Ramos (cell line): Measurements from ENCODE around the gene AP1B1.

ENCODE experiments used
- in situ Hi-C: fragments of 300-500 bp; cut with MboI; formaldehyde crosslinking; loops from one replicate; pipeline ENCODE4 v1.14.3; 2022; ENCODE audit warnings: low sequenced_read_pairs; ENCODE audit not compliant: unreplicated experiment

The AP1B1 gene

DNA sequence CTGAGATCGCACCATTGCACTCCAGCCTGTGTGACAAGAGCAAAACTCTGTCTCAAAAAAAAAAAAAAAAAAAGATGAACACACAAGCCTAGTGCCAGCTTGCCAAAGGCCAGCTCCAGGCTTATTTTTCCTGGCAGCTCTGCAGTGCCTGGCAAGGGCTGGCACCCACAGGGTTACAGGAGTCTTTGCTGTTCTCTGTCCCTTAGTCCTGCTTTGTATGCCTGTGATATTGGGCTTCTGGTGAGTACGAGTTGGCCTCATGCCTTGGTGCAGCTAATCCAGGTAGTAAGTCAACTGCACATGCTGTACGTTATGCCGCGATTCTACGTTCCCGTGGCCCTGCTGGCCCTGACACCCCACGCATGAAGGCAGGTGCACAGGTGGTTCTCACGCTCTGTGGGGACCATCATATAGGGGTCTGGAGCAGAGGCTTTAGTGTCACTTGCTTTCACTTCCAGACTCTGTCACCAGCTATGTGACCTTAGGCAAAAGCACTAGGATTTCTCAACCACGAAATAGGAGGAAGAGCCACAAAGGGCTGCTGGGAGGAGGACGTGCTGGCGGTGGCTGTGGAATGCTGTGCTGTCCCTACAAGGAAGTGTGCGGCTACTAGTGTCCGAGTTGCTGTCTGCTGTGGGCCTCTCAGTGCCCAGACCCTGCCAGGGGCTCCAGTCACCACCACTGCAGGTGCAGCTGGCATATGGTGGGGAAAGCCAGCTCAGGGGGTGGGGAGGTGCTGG lies 51.4 kb downstream of the AP1B1 start:
- in situ Hi-C loops = no loop called here

DNA sequence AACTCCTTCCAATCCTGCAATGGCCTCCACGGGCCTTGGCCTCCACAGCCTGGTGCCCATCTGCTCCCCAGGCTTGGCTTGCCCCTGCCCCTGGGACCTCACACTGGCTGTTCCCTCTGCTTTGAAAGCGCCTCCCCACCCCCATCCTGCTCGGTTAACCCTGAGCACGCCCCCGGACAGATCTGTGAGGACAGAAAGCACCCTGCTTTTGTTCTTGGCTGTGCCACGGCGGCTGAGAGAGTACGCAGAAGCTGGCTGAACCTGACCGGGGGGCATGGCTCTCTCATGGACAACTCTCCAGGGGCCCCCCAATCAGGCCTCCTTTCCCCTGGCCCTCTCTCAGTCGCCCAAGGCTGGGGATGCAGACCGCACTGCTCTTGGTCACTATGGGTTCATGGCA lies 52.7 kb downstream of the AP1B1 start:
- in situ Hi-C loops = no loop called here

DNA sequence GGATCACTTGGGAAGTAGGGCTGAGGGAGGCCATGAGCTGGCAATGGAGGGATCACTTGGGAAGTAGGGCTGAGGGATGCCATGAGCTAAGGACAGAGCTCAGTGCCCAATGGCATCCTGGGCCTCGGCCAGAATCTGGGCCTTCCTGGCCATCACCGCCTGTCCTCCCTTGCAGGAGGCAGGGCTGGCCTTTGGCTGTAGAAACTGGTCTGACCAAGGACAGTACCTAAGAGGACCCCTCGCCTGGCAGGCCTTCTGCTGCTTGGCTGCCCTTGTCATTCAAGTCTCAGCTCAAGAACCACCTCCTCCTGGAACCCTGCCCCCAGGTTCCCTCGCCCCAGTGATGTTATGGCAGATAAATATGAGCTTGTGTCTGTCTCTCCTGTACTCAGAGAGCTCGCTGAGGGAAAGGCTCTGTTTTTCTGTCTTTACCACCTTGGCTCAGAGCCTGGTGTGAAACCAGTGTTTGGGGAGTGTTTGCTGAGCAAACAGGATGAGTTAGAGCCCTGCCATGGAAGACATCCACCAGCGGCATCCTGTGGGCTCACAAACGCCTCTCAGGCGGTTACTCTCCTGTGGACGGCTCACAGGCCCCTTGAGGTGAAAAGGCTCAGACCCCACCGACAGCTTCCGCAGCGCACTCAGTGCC lies 53.5 kb downstream of the AP1B1 start:
- in situ Hi-C loops = no loop called here

DNA sequence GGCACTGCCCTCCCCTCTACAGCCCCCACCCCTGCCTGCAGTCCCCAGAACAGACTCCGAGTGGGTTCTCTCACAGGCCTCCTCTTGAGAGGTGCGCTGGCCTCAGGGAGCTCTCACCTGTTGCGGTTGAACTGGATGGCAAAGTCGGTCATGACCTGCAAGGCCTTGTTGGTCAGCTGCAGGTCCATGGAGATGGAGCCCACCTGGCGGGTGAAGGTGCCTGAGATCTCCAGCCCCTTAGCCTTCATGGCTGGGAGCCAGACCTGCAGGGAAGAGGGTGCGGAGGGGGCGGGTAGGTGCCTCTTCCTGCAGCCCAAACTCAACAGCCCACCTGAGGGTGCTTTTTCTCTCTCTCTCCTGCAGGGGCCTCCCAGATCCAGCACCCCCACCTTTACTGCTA lies 54.2 kb downstream of the AP1B1 start:
- in situ Hi-C loops = no loop called here

DNA sequence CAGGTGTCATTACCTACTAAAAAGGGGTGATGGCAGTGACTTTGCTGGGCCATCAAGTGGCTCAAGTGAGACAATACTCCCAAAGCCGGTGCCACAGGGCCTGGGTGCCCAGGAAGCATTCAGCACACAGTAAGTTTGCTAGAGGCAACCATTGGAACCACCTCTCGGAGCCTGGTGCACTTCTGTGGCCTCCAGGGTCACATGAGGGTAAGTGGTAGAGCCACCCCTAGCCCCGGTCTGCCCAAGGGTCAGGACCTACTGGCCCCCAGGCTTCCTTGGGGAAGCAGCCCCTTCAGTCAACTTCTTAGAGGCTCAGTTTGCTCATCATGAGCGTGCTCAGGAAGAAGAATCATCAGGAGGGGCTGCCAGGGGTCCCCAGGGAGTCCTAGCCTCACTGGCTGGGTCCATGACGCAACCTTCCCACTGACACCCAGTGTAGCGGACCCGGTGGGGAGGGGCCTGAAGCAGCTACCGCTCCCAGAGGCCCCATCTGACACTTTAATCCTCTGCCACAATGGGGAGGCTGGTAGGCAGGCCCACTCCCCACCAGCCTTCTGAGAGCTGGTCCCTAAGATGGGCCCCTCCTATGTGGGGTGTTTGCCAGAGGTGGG lies 55.4 kb downstream of the AP1B1 start:
- in situ Hi-C loops = no loop called here

DNA sequence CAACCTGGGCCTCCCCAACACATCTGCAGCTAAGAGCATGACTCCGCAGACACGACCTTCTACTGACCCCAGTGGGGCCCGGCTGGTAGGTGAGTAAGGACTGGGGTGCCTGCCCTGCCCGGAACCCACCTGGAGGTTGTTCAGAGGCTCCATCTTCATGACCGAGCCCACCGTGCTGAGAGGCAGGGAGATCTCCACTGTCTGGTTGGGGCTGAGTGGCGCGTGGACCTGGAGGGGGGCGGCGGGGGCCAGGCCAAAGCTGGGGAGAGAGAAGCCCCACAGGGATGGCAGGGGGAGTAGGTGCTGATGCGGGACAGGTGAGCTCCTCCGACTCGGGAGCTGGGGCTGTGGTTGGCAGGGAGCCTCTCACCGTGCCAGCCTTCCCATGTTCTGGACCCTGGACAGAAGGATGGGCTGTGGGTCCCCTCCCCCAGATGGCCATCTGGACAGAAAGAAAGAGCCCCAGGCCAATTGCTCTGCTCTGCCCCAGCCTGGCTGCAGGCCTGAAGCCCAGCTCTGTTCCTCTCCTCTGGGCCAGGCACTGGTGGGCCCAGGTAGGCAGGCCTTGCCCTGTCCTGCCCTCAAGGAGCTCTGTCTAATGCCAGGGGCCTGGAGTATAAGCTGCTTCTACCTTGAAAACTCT lies 56.6 kb downstream of the AP1B1 start:
- in situ Hi-C loops = no loop called here

DNA sequence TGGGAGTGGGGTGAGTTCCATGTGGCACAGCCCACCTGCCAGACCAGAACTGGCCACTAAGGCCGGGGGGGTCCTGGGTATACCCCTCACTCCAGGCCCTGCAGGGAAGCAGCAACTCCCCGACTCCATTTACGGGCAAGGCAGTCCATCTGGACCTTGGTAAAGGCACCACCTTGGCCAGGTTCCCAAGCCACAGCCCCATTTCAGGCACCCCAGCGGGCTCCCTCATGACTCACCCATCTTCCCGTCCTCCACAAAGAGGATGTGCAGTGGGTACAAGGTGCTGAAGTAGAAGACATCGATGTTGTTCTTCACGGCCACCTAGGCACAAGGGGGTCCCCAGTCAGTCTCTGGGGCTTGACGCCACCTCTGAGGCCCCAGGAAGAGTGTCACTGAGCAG lies 57.2 kb downstream of the AP1B1 start:
- in situ Hi-C loops = no loop called here

DNA sequence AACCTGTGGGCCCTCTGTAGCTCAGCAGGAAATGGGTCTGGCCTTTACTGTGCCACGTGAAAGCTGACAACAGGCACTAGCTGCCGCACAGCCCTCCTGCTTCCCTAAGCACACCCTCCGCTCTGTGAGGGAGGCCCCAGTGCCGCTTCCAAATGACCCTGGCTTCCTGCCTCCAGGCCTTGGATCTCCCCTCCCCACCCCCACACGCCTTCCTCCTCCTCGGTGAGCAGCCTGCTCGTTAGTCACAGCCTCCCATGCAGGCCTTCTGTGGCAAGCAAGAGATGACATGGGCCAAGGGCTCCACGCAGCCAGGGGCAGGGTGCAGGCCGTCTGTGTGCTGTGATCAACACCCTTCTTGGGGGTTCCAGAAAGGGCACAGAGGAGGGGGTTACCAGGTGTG lies 57.6 kb downstream of the AP1B1 start:
- in situ Hi-C loops = no loop called here

DNA sequence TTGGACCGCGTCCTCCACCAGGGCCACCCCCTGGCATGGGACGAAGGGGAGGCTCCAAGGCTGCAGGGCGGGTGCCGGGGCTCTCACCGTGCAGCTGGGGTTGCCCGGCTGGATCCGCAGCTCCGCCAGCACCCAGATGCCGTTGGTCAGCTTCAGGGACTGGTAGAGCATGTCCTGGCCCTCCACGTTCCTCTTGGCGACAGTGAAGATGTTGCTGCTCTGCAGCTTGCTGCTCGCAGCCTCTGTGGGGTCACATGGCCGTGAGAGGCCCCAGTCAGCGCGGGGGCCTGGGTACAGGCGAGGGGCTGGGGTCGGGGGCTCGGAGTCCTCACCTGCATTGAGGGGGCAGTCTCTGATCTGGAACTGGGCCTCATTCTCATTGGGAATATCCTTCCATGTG lies 58.1 kb downstream of the AP1B1 start:
- in situ Hi-C loops = no loop called here

DNA sequence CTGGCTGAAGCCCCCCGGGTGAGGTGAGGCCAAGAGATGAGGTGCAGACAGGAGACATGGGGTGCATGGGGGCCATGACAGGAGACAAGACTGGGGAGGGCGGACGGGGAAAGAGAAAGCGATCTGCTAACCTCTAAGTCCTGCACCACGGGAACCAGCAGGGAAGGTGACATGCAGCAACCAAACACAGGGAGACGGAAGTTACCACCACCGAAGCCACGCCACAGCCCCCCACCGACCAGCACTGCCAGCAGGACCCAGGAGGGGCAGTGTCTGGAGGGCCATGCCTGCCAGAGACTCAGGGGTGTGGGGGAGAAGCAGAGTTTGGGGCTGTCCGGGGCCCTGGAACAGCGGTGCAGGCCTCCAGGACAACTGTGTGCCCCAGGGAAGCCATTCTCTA lies 58.8 kb downstream of the AP1B1 start:
- in situ Hi-C loops = no loop called here

DNA sequence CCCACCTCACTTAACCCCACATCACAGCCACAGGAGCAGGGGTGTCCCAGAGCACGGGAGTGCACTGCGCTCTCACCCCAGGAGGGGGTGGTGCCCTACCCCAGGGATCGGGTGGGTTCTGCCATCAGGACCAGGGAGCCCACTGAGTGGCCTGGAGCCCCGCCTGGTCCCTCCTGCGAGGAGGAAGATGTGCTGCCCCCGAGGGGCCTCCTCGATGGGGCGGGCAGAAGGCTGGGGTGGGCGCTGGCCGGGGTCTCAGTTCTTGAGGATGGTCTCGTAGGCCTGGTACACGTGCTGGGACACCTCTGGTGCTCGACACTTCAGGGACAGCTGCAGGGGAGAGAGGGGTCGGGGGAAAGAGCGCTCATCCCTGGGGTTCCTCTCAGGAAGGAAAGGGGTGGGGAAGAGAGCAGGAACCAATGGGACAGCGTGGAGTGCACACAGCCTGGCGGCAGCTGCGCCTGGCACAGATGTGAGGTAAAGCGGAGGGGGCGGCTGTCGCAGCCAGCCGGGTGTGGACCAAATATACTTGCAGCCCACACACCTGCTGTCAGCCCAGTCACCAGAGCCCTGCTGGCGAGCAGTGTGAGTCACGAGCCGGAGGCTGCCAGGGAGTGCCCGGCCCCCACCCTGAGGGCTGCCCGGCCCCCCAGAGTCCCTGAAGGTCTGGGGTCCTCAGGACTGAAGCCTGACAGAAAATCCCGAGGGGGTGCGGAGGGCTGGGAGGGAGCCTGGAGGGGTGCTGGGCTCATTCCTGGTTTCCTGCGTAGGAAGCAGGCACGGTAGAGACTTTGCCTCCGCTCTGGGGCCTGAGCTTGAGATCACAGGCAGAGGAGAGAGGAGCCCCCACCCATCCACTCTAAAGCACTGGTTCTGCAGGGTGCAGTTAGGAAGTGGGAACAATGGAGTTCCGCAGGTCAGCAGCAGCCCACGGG lies 59.5 kb downstream of the AP1B1 start:
- in situ Hi-C loops = no loop called here

DNA sequence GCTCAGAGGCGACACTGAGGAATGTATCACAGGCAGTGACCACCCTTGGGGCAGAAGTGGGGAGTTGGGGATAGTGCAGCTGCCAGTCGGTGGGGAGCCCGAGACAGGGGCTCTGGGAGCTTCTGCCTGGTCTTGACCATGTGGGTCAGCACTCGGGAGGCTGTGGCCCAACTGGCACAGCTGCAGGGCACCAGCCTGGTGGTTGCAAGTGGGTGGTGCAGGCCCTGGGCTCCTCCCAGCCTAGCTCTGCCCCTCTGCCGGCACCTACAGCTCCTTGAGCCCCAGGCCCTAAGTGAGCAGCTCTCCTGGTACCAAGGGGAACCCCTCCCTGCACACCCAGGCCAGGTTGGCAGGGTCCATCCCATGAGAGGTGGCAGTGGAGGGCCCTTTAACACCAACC lies 60.3 kb downstream of the AP1B1 start:
- in situ Hi-C loops = no loop called here

DNA sequence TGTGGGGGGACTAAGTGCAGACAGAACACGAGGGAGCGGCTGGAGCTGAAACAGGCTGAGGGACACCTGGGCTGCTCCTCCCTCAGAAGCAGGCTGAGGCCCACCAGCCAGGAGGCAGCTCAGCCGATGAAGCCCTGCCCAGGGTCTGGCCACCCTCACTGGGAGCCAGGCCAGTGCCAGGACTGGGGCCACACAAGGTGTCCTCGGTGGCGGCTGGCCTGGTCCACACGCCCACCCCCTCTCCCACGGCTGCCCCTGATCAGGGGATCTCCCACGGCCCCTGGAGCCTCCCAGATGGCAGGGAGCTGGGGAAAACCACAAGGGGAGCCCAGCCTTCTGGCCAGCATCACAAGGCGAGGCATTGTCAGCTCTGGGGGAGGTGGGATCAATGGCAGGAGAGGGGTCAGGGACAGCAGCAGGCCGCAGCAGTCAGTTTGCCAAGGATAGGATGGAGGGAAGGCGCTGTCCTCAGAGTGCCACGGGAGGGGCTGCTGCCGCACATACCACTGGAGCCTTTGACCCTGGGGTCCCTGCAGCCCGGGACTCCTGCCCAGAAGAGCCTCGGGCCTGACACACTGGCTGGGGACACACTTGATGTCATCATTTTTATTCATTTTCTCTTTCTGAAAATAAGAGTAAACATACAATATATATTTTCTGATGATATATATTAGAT lies 61.1 kb downstream of the AP1B1 start:
- in situ Hi-C loops = no loop called here

DNA sequence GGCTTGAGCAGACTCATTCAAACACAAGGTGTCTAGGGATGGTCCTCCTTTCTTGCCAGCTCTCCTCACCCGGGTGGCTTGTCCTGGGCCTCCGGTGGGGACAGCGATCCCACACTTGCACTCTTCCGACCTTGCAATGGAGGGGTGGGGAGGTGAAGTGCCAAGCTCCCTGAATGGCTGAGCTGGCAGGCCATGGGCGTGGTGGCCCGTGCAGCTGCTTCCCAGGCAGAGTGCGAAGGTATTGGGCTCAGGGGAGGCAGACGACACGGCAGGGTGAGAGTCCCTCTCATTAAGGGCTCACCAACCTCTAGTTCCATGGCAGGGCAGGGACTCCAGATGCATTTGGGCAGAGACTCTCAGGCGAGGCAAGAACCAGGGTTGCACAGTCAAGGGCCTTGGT lies 61.9 kb downstream of the AP1B1 start:
- in situ Hi-C loops = no loop called here

DNA sequence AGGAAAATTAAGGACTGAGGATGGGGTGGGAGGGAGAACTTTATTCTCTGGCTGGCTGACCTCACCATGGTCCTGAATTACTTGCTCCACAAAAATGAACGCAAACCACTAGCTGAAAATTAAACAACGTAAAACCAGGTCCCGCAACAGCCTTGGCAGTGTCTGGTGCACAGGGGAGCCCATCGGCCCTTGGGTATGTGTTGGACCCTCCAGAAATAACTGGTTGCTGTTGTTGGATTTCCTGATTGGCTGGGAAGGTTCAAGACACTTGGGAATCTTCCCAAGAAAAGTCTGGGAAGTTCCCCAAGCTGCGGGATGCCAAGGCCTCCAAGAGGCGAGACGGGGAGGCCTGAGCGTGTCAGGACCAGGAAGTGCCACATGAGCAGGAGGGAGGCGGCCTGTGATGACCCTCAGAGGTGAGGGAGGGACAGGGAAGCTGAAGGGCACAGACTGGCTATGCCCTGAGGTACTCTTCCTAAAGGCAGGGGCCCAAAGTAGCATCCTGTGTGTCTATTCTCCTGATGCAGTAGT lies 62.5 kb downstream of the AP1B1 start:
- in situ Hi-C loops = no loop called here

DNA sequence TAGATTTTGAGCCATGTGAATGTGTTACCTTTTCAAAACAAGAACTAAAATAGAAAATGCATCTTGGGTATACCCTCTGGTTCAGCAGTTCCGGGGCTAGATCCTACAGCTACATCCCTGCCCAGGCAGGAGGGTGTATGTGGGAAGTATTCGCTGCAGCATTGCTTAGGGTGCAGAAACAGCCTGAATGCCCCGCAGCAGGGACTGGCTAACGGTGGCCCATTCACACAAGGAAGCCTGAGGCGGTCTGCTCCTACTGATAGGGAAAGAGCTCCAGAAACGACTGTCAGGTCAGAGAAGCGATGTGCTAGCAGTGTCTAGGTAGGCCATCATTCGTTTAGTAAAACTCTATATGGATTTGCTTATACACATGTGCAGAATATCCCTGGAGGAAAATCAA lies 63.0 kb downstream of the AP1B1 start:
- in situ Hi-C loops = no loop called here

DNA sequence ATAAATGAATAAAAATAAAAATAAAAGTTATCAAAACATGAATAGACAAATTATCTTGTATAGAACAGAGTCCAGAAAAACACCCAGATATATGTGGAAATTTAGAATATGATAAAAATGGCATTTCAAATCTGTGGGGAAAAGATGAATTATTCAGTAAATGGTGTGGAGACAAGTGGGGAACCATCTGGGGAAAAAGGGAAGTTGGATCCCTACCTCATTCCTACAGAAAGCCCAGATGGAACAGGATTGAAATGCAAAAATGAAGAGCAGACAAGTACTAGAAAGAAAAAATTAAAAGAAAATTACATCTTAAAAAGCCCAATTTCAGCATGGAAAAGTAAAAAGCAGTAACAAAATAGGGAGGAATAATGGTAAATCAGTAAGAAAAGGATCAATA lies 64.7 kb downstream of the AP1B1 start:
- in situ Hi-C loops = no loop called here

DNA sequence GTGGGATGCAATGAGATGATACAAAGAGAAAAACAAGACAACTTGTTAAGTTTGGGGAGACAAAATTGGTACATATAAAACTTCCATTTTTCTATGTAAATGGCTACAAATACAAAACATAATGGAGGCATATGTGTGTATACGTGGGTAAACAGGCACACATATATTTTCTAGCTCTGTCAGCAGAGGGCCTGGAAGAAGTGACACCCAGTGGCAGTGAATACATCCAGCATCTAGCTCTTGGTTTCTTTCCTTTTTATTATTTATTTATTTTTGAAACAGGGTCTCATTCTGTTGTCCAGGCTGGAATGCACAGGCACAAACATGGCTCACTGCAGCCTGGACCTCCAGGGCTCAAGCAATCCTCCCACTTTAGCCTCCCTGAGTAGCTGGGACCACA lies 67.8 kb downstream of the AP1B1 start:
- in situ Hi-C loops = no loop called here

DNA sequence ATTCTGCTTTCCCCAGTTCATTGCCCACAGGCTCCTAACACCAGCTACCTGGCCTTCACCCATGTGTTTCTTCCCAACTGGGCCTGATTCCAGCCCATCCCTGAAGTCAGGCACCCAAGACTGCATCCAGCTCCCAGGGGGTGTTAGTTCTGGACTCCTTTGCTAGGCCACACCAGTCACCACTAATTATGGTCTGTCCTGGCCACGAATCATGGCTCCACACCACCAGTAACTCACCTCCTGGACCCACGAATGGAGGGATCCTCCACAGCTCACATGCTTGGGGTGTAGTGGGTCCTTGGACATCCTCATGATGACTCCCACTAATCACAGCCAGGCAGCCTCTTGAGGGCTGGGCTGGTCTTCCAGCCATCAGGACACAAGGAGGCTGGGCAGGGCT lies 69.3 kb downstream of the AP1B1 start:
- in situ Hi-C loops = no loop called here
